ENCODE measurements around the gene UNC13B.
A peak's percentile ranks its signal among the peaks of the same experiment; 100 is the strongest.
"Not testable (repeated sequence)": the region's sequence is repeated elsewhere in the genome, so short reads cannot be mapped to it uniquely, and the experiment has no call there.

The UNC13B gene

DNA sequence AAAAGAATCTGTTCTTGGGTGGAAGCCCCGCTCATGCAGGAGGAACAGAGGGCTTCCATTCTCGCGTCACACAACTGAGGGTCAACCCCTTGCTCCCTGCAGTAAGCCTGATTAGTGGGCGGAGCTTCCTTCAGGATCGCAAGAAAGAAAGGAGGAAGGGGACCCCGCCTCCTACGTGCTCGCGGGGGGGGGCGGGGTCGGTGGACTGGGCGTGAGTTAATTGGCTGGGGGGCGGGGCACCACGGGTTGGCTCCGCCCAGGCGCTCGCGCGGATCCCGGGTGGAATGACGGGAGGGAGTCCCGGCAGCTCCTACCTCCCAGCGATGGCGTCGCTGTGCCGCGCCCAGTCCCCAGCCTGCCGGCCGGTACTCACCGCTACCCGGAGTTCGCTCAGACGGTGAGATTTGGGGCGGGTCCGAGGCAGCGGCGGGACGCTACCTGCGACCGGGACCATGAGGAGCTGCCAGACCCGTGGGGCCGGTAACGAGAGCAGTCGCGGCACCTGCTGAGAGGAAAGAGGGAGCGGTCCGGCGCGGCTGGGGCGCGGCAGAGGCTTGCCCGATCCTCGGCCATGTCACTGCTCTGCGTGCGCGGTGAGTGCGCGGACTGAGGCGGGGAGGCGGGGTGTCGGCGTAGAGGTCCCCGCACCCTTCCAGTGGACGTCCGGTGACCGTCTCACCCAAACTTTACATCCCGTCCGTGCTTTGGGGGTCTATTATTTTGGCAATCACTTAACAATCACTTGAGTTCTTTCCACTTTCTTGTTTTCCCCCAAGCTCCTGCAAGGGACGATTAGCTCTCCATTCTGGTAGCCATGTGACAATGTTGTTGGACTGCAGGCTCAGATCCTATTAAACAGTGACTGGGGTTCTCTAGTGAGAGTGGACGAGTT lies at the start of gene UNC13B:
UNC13B (plus strand) TSS at position 297 of the 892 bp plus-strand sequence; CDS start at position 572, 275 bp downstream.
- no peak for DNase-seq

DNA sequence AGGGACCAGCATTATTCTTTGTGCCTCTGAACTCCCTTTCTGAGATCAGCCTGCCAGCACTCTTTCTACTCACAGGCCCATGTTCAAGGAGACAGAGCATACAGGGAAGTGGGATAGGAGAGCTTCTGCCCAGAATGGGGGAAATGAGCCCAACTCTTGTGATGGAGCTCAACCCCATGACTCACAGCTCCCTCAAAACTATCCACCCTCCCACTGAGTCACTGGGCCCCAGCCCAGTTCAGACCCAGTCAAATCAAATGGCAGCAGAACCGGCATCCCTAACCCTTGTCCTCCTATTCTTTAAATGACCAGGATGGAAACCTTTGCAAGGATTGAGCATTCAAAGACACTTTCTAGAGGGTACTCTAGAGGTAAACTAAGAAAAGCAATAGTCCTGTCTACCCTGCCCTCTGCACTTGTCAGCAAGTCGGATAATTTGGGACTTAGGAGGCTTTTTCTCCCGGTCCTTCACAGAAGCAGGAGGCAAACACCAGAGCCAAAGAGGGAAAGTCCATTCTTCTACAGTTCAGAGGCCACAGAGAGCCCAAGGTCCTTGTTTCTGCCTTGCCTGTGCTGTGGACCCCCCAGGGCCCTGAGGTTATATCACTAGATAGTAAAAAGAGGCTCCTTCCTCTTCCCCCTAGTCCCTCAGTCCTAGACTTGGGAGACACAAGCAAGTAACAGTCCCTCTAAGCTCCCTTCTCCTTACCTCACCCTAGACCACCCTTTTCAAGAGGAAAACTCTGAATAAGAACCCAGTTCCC lies 49.4 kb upstream of the UNC13B start:
- DNase-seq, result no peak

GRCh38 chr9:35114113-35114839 lies 47.5 kb upstream of the UNC13B start:
- DNase-seq, result no peak

- DNase-seq, result no peak
Measured at GRCh38 chr9:35114840-35115628, 46.8 kb upstream of the UNC13B start.

- DNase-seq, result peak; percentile 83
Measured at GRCh38 chr9:35115680-35116538, 45.9 kb upstream of the UNC13B start, which contains the start of gene ATOSB. Gene ATOSB, minus strand, starts transcription at chr9:35115862. Its CDS starts 7,588 bp downstream, at chr9:35108274.

GRCh38 chr9:35116539-35116897 lies 45.3 kb upstream of the UNC13B start:
- DNase-seq, result no peak

DNA sequence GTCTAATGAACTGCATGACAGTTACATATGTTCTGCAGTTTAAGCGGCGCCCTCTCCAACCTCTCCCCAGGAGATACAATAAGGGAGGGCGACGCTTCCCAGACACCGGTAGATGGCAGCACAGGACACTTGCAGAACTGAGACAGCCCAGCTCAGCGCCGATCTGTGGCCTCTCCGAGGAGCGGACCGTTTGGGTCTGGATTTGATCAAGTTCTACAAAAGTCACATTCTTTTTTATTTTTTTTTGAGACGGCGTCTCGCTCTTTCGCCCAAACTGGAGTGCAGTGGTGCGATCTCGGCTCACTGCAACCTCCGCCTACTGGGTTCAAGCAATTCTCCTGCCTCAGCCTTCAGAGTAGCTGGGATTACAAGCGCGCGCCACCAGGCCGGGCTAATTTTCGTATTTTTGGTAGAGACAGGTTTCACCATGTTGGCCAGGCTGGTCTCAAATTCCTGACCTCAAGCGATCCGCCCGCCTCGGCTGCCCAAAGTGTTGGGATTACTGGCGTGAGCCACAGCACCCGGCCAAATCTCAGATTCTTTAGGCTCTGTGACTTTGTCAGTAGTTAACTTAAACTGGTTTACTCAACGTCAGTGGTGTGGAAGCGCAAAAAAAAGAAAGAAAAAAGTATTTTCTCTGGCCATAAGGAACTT lies 44.8 kb upstream of the UNC13B start:
- peak; percentile 73 for DNase-seq

GRCh38 chr9:35134920-35135319 lies 26.9 kb upstream of the UNC13B start:
- DNase-seq, result no peak

- no peak for DNase-seq
Measured at GRCh38 chr9:35135988-35136387, 25.8 kb upstream of the UNC13B start.

GRCh38 chr9:35136866-35137265 lies 24.9 kb upstream of the UNC13B start:
- DNase-seq, result no peak

DNA sequence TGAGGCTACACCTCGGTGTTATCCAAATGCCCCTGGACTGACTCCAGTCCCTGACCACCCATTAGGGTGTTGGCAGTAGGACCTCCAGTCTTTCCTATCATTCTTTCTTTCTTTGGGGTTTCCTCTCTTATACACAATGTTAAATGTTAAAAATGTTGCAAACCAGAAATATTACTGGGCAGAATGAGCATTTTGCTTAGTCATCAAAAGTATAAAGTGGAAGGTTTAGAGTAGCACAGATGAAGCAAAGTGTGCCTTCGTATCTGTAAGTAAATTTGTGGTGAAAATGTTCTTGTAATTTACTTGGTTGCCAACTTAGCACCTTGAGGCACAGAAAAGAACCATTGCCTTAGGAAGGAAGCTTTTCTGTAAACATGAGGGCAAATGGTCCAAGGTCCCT lies 21.7 kb upstream of the UNC13B start:
- no peak for DNase-seq

- no peak for DNase-seq
Measured at GRCh38 chr9:35142037-35142436, 19.8 kb upstream of the UNC13B start.

DNA sequence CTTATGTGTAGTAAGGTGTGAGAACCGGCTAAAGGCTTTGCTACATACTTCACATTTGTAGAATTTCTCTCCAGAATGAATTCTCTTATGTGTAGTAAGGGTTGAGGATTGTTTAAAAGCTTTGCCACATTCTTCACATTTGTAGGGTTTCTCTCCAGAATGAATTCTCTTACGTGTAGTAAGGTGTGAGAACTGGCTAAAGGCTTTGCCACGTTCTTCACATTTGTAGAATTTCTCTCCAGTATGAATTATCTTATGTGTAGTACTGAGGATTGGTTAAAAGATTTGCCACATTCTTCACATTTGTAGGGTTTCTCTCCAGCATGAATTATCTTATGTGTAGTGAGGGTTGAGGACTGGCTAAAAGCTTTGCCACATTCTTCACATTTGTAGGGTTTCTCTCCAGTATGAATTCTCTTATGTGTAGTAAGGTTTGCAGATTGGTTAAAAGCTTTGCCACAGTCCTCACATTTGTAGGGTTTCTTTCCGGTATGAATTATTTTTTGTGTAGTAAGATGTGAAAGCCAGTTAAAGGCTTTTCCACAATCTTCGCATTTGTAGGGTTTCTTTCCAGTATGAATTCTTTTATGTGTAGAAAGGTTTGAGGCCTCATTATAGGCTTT lies 13.8 kb upstream of the UNC13B start:
- not testable (repeated sequence) for DNase-seq

GRCh38 chr9:35152926-35153325 lies 8.9 kb upstream of the UNC13B start:
- no peak for DNase-seq

DNA sequence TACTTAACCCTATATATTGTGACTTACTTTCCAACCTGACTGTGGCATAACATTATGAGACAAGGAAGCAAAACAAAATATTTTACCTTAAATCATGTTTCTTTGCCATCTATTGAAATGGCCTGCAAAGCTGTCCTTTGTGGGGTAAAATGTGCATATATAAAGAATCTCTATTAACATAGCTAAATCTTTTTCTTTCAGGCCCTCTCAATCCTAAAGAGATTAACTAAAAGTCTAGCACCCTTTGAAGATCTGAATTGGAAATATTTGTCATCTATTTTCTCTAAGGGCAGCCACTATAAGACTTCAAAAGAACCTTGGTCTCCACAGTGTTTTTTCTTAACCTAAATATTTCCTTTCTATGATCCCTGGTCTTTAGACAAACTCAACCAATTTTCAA lies 5.0 kb upstream of the UNC13B start:
- DNase-seq, result no peak

DNA sequence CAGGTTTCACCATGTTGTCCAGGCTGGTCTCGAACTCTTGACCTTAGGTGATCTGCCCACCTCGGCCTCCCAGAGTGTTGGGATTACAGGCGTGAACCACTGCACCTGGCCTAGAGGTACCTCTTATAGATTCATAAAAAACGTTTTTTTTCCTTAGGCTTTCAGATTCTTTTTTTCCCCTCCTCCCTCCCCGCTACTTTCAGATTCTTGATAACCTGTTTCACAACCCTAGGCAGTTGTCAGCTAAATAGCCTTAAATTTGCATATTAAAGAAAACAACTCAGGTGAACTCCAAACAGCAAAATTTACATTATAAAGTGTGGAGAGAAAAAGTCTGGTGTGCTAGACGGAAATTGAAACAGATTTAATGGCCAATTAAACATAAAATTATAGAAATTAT lies 4.0 kb upstream of the UNC13B start:
- DNase-seq, result not testable (repeated sequence)

DNA sequence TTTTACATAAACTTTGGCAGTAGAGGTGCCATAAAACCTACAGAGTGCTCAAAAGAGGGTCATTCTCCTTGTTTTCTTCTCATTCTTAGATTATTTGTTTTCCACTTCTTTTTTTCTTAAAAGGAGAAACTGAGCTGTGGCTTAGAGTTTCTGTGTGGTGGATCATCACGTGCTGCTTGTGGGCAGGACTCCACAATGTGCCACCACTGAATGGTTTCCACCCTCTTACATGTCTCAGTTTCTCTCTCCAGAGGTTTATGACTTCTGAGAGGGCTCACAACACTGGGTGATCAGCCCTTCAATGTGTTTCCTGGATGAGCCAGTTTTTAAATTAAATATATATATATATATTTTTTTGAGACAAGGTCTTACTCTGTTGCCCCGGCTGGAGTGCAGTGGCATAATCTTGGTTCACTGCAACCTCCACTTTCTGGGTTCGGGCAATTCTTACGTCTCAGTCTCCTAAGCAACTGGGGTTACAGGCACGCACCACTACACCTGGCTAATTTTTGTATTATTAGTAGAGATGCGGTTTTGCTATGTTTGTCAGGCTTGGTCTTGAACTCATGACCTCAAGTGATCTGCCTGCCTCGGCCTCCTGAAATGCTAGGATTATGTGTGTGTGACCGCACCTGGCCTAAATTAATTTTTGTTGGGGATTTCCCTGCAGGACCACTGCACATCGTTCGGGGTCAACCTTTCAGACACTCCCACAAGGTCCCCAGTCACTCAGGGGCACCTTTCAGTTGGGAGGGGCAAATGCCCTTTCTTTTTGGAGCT lies 3.1 kb upstream of the UNC13B start:
- DNase-seq, result no peak

DNA sequence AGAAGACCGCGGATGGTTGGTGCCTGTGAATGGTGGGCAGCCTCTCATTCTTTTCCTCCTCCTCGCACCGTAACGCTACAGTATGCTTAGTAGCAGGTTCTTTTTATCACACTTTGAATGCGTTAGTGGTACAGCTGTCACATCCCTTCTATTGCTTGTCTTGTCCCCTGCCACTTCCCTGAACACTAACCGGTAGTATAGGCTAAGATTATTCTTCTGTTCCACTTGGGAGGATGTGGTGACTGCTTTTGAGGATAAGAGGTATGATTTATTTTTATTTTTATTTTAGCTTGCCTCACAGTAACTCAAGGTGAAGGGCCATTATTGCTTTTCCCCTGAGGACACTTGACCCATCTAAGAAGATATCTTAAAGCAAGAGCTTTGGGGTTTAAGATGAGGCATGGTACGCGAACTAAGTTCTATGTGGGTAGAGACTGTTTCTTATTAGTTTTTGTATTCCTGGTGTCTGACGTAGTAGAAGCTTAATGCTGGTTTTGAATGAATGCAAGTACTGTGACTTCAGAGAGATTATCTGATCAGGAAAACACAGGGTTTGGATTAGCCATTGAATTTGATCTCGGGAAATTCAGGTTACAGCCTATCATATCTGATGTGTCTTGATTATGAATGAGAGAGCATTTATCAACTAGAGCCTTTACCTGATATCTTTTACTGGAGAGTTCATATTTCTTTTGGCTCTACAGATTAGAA lies 951 bp downstream of the UNC13B start:
- no peak for DNase-seq

DNA sequence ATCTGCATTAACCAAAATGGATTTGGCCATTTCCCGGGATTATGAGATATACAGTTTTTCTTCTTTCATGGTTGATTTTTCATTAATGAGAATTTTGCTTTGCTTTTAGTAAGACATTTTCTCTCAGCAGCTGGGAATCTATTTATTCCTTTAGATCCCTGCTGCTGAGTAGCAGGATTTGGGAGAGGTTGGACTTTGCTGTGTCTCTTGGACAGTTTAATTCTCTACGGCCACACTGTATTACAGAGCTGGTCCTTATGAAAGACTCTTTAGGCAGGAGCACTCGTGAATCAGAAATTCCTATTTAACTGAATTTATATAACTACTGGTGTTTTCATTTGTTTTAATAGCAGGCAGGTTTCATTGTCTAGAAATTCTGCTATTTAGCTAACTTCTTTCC lies 1.6 kb downstream of the UNC13B start:
- DNase-seq, result no peak

All from NK-92 treated with Interleukin-12 subunit alpha and Interleukin-12 subunit beta, amount 100 ng/mL, for 24 hours (cell line).